Omental fat pad (tissue), 4 donors: ENCODE data around the gene AIMP1. TPM values are rescaled to one million over a fixed set of nuclear protein-coding genes. Genes with fewer than 3 reads are reported as not detected.

ENCODE experiments used
- ATAC-seq: fragments of 150-250 bp; one replicate; pipeline ENCODE4 v1.9.1; 2016; ENCODE audit warnings: mild to moderate bottlenecking, moderate library complexity; ENCODE audit not compliant: low FRiP score
- DNase-seq: peaks from one replicate; pipeline ENCODE4 v3.0.0-alpha.2; 2019; ENCODE audit warnings: low spot score
- total RNA-seq, 4 donors: library from RNA; depleted of rRNA; stranded (reverse); fragments of >200 nt; gene quantifications; one replicate each; pipeline ENCODE4 v1.1.0, GENCODE V29; 2016
- TF ChIP-seq, protein P1 (sequence below), 3 donors: fragments of 450-650 bp; IDR thresholded peaks; one replicate each; pipeline ENCODE4 v1.5.1; 2016 to 2017; ENCODE audit warnings: antibody characterized with exemption in 3 of 3, mild to moderate bottlenecking in 3 of 3, moderate library complexity in 2 of 3

AIMP1 gene
- total RNA-seq, 4 donors from 2014 or later: 19.3 to 26.5 (median 22.7) TPM

DNA sequence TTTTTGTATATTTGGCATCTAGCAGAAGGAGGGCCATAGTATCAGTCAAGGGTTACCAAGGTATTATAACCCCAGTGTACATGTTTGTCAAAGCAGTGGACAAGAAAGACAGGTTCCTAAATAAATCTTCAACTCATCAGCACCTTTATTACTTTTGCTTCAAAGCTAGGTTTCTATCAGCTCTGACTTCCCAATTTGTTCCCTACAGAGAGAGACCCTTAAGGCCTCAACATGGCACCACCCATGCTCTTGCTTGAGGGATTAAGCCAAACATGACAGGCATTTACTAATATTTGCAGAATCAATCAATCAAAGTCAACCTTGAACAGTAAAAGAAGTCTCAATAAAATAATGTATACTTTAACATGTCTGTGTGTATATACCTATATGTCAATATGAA is 9.8 kb upstream of the AIMP1 start:
- DNase-seq: no peak
- ATAC-seq: no peak
- TF ChIP-seq, protein P1, sequence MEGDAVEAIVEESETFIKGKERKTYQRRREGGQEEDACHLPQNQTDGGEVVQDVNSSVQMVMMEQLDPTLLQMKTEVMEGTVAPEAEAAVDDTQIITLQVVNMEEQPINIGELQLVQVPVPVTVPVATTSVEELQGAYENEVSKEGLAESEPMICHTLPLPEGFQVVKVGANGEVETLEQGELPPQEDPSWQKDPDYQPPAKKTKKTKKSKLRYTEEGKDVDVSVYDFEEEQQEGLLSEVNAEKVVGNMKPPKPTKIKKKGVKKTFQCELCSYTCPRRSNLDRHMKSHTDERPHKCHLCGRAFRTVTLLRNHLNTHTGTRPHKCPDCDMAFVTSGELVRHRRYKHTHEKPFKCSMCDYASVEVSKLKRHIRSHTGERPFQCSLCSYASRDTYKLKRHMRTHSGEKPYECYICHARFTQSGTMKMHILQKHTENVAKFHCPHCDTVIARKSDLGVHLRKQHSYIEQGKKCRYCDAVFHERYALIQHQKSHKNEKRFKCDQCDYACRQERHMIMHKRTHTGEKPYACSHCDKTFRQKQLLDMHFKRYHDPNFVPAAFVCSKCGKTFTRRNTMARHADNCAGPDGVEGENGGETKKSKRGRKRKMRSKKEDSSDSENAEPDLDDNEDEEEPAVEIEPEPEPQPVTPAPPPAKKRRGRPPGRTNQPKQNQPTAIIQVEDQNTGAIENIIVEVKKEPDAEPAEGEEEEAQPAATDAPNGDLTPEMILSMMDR (IDR thresholded peaks at IDR 0.05): no peak

DNA sequence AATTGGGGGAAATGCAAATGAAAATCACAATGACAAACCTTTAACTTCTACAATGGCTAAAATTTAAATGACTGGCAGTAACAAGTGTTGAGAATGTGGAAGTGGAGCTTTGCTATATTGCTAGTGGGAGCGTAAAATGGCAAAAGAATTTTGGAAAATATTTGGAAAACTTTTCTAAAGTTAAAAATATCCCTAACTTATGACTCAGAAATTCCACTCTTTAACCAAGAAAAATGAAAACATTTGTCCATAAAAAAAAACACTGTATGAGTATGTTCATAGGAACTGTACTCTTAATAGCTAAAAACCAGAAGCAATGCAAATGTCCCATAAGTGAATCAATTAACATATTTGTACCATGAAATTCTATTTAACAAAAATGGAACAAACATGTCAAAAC is 4.0 kb upstream of the AIMP1 start:
- no peak for ATAC-seq
- no peak for DNase-seq
- TF ChIP-seq, protein P1 (IDR thresholded peaks at IDR 0.05): no peak

DNA sequence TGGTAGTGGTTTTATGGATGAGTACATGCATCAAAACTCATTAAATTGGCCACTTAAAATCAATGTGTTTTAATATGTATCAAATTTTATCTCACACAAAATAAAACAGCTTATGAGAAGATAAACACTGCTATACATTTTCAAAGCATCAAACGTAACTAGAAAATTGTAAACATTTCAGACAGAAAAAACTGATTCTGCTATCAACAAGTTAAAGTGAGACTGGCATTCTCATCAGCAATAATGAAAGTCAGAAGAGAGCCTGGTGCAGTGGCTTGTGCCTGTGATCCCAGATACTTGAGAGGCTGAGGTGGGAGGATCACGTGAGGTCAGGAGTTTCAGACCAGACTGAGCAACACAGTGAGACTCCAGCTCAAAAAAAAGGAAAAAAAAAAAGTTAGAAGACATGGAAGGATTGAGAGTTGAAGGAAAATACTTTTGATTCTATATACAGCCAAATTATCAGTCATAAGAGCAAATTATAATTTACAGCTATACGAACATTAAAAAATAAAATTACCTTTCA is 3.3 kb upstream of the AIMP1 start:
- no peak for DNase-seq
- TF ChIP-seq, protein P1 (IDR thresholded peaks at IDR 0.05): no peak
- no peak for ATAC-seq

DNA sequence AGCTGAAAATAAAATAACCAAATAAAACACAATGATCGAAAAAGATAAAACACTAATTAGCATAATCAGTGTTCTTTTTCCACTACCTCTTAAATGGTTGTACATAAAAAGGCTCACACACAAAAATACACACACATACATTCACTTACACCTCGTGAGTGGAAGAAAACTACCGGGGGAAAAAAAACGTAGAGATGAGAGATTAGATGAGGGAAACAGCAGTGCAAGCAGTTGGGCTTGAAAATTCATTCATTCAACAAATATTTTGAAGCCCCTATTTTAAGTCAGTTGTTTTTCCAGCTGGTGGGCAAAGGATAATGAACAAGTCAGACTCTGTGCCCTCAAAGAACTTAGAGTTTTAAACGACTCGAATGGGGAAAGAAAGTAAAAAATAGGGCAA is 1.4 kb upstream of the AIMP1 start:
- no peak for ATAC-seq
- TF ChIP-seq, protein P1 (IDR thresholded peaks at IDR 0.05): no peak
- DNase-seq: no peak

DNA sequence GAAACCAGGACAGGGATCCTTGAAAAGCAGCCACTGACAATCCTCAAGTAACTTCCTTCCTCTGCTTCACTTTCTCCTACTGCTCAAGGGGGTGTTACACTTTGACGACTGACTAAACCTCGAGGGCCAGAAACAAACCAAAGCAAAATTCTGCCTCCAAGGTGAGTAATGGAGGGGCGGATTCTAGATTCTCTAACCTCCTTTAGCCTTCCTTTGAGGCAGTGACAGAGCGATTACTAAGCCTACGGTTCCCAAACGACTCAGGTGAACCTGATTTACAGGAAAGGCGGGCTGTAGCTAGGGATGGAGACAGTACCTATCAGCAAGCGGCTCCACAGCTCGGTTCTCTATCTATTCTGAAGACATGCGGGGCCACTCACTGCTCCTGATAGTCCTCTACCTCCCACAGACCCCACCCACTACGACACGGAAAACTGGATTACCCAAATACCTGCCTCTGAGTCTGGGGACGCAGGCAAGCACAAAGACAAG is 828 bp upstream of the AIMP1 start:
- peak; percentile 24 for DNase-seq
- TF ChIP-seq, protein P1 (IDR thresholded peaks at IDR 0.05): no peak
- peak; percentile 73 for ATAC-seq

DNA sequence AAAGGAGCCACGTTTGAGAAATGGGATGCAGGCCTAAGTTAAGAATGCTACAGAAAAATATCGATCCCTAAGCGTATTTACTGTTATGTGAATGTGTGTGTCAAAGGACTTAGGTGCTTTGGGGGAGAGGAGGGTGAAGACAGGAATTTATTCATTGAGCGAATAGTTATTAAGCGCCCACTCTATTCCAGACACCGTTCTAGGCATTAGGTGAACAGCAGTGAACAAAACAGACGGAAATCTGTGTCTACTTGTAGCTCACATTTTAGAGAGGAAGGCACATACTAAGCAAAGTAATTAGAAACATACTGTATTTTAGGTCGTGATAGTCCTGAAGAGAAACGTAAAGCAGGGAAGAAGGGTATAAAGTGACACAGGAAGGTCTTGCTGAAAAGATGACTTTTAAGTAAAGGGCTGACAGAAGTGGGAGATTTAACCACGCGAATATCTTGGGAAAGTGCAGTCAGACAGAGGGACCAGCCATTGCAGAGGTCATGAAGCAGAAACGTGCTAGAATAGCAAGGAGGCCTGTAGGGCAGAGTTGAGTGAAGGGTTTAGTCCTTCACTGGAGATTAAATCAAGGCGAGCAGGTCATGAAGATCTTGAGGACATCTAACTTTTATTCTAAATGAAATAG is 541 bp downstream of the AIMP1 start:
- ATAC-seq (no peak), DNase-seq (no peak)
- TF ChIP-seq, protein P1 (IDR thresholded peaks at IDR 0.05): no peak

DNA sequence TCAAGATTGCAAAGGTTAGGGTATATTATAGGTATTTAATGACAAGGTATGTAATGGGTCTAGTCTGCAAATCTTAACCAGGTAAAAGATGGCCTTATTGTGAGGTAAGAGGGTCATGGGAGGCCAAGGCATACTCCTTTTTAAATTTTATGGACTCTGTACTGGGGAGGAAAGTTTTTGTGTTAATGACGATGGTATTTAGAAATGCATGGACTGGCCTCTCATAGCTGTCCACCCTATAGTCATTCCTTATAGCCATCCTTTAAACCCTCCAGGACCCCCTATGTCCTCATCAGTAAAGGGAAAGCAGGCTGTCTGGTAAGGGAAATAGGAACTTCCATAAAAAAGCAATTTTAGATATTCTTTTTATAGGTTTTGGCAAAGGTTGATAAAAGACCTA is 1.5 kb downstream of the AIMP1 start:
- DNase-seq: no peak
- ATAC-seq: no peak
- TF ChIP-seq, protein P1 (IDR thresholded peaks at IDR 0.05): no peak
